DOHH2 (cell line): Measurements from ENCODE around the gene RPN2.

Experiments used
- H3F3A ChIP-seq: fragments of 200-600 bp; sonication (generic), shearing (Covaris generic); 2 replicates; pipeline ENCODE4 v1.6.0; 2016; ENCODE audit warnings: antibody characterized with exemption, mild to moderate bottlenecking; ENCODE audit not compliant: control insufficient read depth, insufficient read depth
- H3K27ac ChIP-seq: fragments of 200-600 bp; sonication (generic); 2 replicates; pipeline ENCODE4 v1.5.1; 2014; ENCODE audit warnings: low read depth, mild to moderate bottlenecking, low read length, moderate library complexity
- H3K27me3 ChIP-seq: fragments of 200-600 bp; sonication (generic); 2 replicates; pipeline ENCODE4 v1.6.1; 2014; ENCODE audit warnings: mild to moderate bottlenecking, low read length, mixed read lengths; ENCODE audit not compliant: control insufficient read depth
- H3K36me3 ChIP-seq: fragments of 200-600 bp; sonication (generic); 2 replicates; pipeline ENCODE4 v1.6.1; 2014; ENCODE audit warnings: mild to moderate bottlenecking, low read length, moderate library complexity, mixed read lengths; ENCODE audit not compliant: control insufficient read depth
- H3K4me1 ChIP-seq: fragments of 200-600 bp; sonication (generic); 2 replicates; pipeline ENCODE4 v1.6.1; 2014; ENCODE audit warnings: mild to moderate bottlenecking, low read length, mixed read lengths; ENCODE audit not compliant: control insufficient read depth
- H3K4me2 ChIP-seq: fragments of 200-600 bp; sonication (generic); 2 replicates; pipeline ENCODE4 v1.6.0; 2014; ENCODE audit warnings: mild to moderate bottlenecking, low read length, moderate library complexity
- H3K4me3 ChIP-seq: fragments of 200-600 bp; sonication (generic); 2 replicates; pipeline ENCODE4 v1.5.1; 2014; ENCODE audit warnings: mild to moderate bottlenecking, low read length, mixed read lengths
- H3K79me2 ChIP-seq: fragments of 200-600 bp; sonication (generic); 2 replicates; pipeline ENCODE4 v1.6.1; 2014; ENCODE audit warnings: mild to moderate bottlenecking, low read length, mixed read lengths; ENCODE audit not compliant: control insufficient read depth
- H3K9me2 ChIP-seq: fragments of 200-600 bp; sonication (generic); replicated peaks from 2 replicates; pipeline ENCODE4 v1.6.1; 2014; ENCODE audit warnings: mild to moderate bottlenecking, low read length, mixed read lengths; ENCODE audit not compliant: control insufficient read depth
- H3K9me3 ChIP-seq: fragments of 200-600 bp; sonication (generic); 2 replicates; pipeline ENCODE4 v1.6.1; 2014; ENCODE audit warnings: antibody characterized with exemption, low read length, mixed read lengths; ENCODE audit not compliant: control insufficient read depth, insufficient read depth
- H4K20me1 ChIP-seq: fragments of 200-600 bp; sonication (generic); 2 replicates; pipeline ENCODE4 v1.6.0; 2014; ENCODE audit warnings: low read depth, mild to moderate bottlenecking, antibody characterized with exemption, low read length, moderate library complexity; ENCODE audit not compliant: control insufficient read depth, insufficient read depth
- EZH2phosphoT487 ChIP-seq: fragments of 200-600 bp; sonication (generic); IDR thresholded peaks from 2 replicates; pipeline ENCODE4 v1.6.1; 2017; ENCODE audit warnings: borderline replicate concordance, mild to moderate bottlenecking, antibody characterized with exemption, low read length, moderate library complexity, mixed read lengths
- TF ChIP-seq, protein P1 (sequence below): fragments of 200-600 bp; sonication (generic); IDR thresholded peaks from one replicate; pipeline ENCODE4 v1.5.1; 2014; ENCODE audit warnings: antibody characterized with exemption, mild to moderate bottlenecking, low read depth, low read length; ENCODE audit not compliant: poor library complexity, severe bottlenecking

The RPN2 gene

DNA sequence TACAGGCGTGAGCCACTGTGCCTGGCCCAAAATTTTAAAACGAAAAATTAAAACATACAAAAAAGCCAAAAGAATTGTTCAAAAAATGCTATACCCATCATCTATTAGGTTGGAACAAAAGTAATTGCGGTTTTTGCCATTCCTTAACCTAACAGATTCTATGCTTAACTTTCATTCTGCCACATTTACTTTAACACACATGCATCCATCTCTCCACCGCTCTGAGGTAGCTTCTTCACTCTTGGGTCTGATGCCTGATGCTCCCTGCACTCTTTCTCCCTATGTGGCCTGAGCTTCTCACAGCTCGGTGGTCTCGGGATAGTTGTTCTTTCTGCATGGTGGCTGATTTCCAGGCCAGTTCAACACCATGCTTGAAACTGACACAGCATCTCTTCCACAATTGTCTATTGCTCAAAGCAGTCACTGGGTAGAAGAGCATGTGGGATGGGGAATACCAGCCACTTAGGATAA lies 105.6 kb downstream of the RPN2 start:
- peaks cover 6% of the 10 kb centered on the region; the same call in 1 of the 2 replicates for H3K27me3 ChIP-seq
- peaks cover 2% of the 10 kb centered on the region for H3K36me3 ChIP-seq
- no peak overlapping the region for H3K4me3 ChIP-seq
- peaks cover 6% of the 10 kb centered on the region for H3K79me2 ChIP-seq
- H3F3A ChIP-seq: no peaks in the 10 kb centered on the region
- H3K4me1 ChIP-seq: peaks cover 8% of the 10 kb centered on the region
- H3K9me2 ChIP-seq: no peaks in the 10 kb centered on the region
- H4K20me1 ChIP-seq: no peaks in the 10 kb centered on the region
- TF ChIP-seq, protein P1, sequence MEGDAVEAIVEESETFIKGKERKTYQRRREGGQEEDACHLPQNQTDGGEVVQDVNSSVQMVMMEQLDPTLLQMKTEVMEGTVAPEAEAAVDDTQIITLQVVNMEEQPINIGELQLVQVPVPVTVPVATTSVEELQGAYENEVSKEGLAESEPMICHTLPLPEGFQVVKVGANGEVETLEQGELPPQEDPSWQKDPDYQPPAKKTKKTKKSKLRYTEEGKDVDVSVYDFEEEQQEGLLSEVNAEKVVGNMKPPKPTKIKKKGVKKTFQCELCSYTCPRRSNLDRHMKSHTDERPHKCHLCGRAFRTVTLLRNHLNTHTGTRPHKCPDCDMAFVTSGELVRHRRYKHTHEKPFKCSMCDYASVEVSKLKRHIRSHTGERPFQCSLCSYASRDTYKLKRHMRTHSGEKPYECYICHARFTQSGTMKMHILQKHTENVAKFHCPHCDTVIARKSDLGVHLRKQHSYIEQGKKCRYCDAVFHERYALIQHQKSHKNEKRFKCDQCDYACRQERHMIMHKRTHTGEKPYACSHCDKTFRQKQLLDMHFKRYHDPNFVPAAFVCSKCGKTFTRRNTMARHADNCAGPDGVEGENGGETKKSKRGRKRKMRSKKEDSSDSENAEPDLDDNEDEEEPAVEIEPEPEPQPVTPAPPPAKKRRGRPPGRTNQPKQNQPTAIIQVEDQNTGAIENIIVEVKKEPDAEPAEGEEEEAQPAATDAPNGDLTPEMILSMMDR: no peak
- no peak for TF ChIP-seq EZH2phosphoT487
- H3K27ac ChIP-seq: no peak overlapping the region
- H3K4me2 ChIP-seq: no peak overlapping the region
- no peaks in the 10 kb centered on the region for H3K9me3 ChIP-seq

DNA sequence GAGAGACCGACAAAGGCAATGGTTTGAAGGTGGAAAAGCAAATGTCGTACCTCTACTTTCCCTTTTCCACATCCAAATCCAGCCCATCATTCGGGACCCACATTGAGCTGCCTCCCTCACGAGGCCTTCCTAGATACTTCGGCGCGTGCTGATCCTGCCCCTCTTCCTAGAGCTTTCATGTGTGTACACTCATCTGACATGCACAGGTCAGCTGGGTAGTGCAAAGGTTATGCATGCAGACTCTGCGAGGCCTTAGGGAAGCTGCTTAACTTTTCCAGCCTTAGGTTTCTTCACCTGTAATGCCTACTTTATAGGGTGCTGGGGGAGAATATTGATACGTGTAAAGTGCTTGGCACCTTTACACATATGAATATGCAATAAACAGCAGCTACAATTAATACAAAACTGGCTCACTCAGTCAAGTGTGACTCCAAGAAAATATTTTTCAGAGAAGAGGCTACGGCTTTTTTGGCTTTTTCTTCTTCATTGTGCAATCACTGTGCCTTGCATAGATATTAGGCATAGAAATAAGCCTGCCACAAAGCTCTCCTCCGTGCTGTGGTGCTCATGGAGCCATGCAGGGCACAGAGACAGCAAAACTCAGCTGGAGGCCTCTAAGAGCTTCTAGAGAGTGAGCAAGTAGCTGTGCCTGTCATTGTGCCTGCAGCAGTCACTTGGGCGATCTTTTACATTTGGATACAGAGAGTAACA lies 106.7 kb downstream of the RPN2 start:
- Histone ChIP-seq H3K9me2 (no peaks in the 10 kb centered on the region), H4K20me1 (no peaks in the 10 kb centered on the region), H3K27me3 (peaks cover 2% of the 10 kb centered on the region; the same call in 1 of the 2 replicates), H3K4me3 (no peak overlapping the region), H3K79me2 (peaks cover 17% of the 10 kb centered on the region), H3K4me1 (peaks cover 14% of the 10 kb centered on the region), H3K36me3 (peaks cover 5% of the 10 kb centered on the region), H3K27ac (no peak overlapping the region), H3K4me2 (no peak overlapping the region), H3F3A (no peaks in the 10 kb centered on the region), H3K9me3 (no peaks in the 10 kb centered on the region)
- no peak for TF ChIP-seq EZH2phosphoT487
- TF ChIP-seq, protein P1: no peak

DNA sequence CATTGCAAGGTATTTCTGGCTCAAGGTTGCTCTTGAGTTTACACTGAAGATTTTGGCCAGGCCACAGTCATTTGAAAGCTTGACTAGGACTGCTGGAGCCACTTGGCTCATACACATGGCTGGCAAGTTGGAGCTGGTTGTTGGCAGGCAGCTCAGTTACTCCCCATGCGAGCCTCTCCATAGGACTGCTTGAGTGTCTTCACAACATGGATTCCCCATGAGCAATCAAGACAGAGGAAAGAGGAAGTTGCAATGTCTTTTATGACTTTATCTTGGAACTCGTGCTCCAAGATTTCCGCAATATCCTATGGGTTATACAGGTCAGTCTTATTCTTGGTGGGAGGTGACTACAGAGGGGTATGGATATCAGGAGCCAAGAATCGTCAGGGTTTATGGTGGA lies 109.0 kb downstream of the RPN2 start:
- H3K4me3 ChIP-seq: no peak overlapping the region
- H4K20me1 ChIP-seq: no peaks in the 10 kb centered on the region
- H3K27ac ChIP-seq: no peak overlapping the region
- H3K4me1 ChIP-seq: peaks cover 26% of the 10 kb centered on the region
- no peaks in the 10 kb centered on the region for H3K9me3 ChIP-seq
- H3K36me3 ChIP-seq: peaks cover 24% of the 10 kb centered on the region
- H3K27me3 ChIP-seq: no peaks in the 10 kb centered on the region
- no peaks in the 10 kb centered on the region for H3K9me2 ChIP-seq
- no peaks in the 10 kb centered on the region for H3F3A ChIP-seq
- peaks cover 39% of the 10 kb centered on the region for H3K79me2 ChIP-seq
- TF ChIP-seq, protein P1: no peak
- no peak for TF ChIP-seq EZH2phosphoT487
- H3K4me2 ChIP-seq: peak overlapping the region; percentile 64; the same call in 1 of the 2 replicates
